Osteoblast (primary cell): ENCODE measurements around the gene RPS6KA2. TPM values are rescaled to one million over a fixed set of nuclear protein-coding genes. Genes with fewer than 3 reads are reported as not detected.
"Not testable (repeated sequence)": the region's sequence is repeated elsewhere in the genome, so short reads cannot be mapped to it uniquely, and the experiment has no call there.

Experiments
- DNase-seq: peaks from one replicate; pipeline ENCODE4 v3.0.0; 2011; ENCODE audit warnings: low spot score, mixed read lengths; ENCODE audit not compliant: insufficient read length; ENCODE audit errors: missing footprints
- H2AFZ ChIP-seq: 2 replicates; pipeline ENCODE4 v1.6.0; 2011; ENCODE audit warnings: mild to moderate bottlenecking, low read length
- H3K27ac ChIP-seq: 2 replicates; pipeline ENCODE4 v1.5.1; 2011; ENCODE audit warnings: mild to moderate bottlenecking, low read depth, low read length, moderate library complexity
- H3K27me3 ChIP-seq: 2 replicates; pipeline ENCODE4 v1.6.0; 2012; ENCODE audit warnings: mild to moderate bottlenecking, control low read depth, inconsistent platforms, low read length, moderate library complexity; ENCODE audit not compliant: insufficient read depth
- H3K36me3 ChIP-seq: 2 replicates; pipeline ENCODE4 v1.5.1; 2011; ENCODE audit warnings: mild to moderate bottlenecking, low read length, control low read depth, moderate library complexity; ENCODE audit not compliant: insufficient read depth
- H3K4me1 ChIP-seq: 2 replicates; pipeline ENCODE4 v1.5.1; 2011; ENCODE audit warnings: mild to moderate bottlenecking, low read length, control low read depth, moderate library complexity; ENCODE audit not compliant: insufficient read depth
- H3K4me2 ChIP-seq: 2 replicates; pipeline ENCODE4 v1.6.0; 2011; ENCODE audit warnings: mild to moderate bottlenecking, low read length; ENCODE audit not compliant: insufficient read depth
- H3K4me3 ChIP-seq: fragments of 200-600 bp; sonication (generic); 3 replicates; pipeline ENCODE4 v1.5.1; 2012; ENCODE audit warnings: mild to moderate bottlenecking, low read length, inconsistent platforms; ENCODE audit not compliant: insufficient read depth
- H3K79me2 ChIP-seq: 2 replicates; pipeline ENCODE4 v1.6.0; 2012; ENCODE audit warnings: mild to moderate bottlenecking, low read length, control low read depth, inconsistent platforms; ENCODE audit not compliant: insufficient read depth
- H3K9me3 ChIP-seq: 2 replicates; pipeline ENCODE4 v1.5.1; 2011; ENCODE audit warnings: low read depth, low read length, control low read depth
- H4K20me1 ChIP-seq: 2 replicates; pipeline ENCODE4 v1.6.0; 2012; ENCODE audit warnings: mild to moderate bottlenecking, low read length, control low read depth; ENCODE audit not compliant: insufficient read depth
- CTCF ChIP-seq: IDR thresholded peaks from 2 replicates; pipeline ENCODE4 v1.5.1; 2011; ENCODE audit warnings: mild to moderate bottlenecking, low read depth, low read length, moderate library complexity; ENCODE audit errors: extremely low read depth
- total RNA-seq: library from RNA; depleted of rRNA; stranded (reverse); fragments of >200 nt; gene quantifications from 2 replicates; pipeline ENCODE4 v1.2.3, GENCODE V29; 2012

RPS6KA2 gene
- total RNA-seq, 1 donor, result 113 TPM

GRCh38 chr6:166539543-166539942, 87.5 kb downstream of the RPS6KA2 start:
- H4K20me1 ChIP-seq, result no peaks in the 10 kb centered on the region
- no peaks in the 10 kb centered on the region for H3K9me3 ChIP-seq
- H3K4me2 ChIP-seq, result no peak overlapping the region
- DNase-seq, result no peak
- H3K27me3 ChIP-seq, result no peaks in the 10 kb centered on the region
- no peak overlapping the region for H2AFZ ChIP-seq
- H3K4me1 ChIP-seq, result peaks cover 21% of the 10 kb centered on the region
- peaks cover 28% of the 10 kb centered on the region for H3K36me3 ChIP-seq
- TF ChIP-seq CTCF, result no peak
- H3K27ac ChIP-seq, result no peak overlapping the region
- no peak overlapping the region for H3K4me3 ChIP-seq
- peaks cover 17% of the 10 kb centered on the region for H3K79me2 ChIP-seq

GRCh38 chr6:166539011-166539385, 88.1 kb downstream of the RPS6KA2 start:
- peaks cover 31% of the 10 kb centered on the region for H3K36me3 ChIP-seq
- H3K27ac ChIP-seq, DNase-seq, H4K20me1 ChIP-seq, H3K27me3 ChIP-seq, H3K4me2 ChIP-seq, H3K4me3 ChIP-seq, H3K9me3 ChIP-seq, H2AFZ ChIP-seq: not testable (repeated sequence)
- H3K4me1 ChIP-seq, result peaks cover 21% of the 10 kb centered on the region
- H3K79me2 ChIP-seq, result peaks cover 17% of the 10 kb centered on the region

- Histone ChIP-seq H3K27me3 (no peaks in the 10 kb centered on the region), H3K4me2 (no peak overlapping the region), H3K79me2 (peaks cover 16% of the 10 kb centered on the region), H2AFZ (no peak overlapping the region), H3K9me3 (no peaks in the 10 kb centered on the region), H3K4me3 (no peak overlapping the region), H3K36me3 (peaks cover 31% of the 10 kb centered on the region), H4K20me1 (no peaks in the 10 kb centered on the region), H3K4me1 (peaks cover 21% of the 10 kb centered on the region), H3K27ac (no peak overlapping the region)
- no peak for TF ChIP-seq CTCF
- DNase-seq, result no peak
These were observed 88.6 kb downstream of the RPS6KA2 start for GRCh38 chr6:166538297-166539010.

GRCh38 chr6:166534658-166535406, 92.2 kb downstream of the RPS6KA2 start:
- Histone ChIP-seq H3K4me2 (no peak overlapping the region), H3K27ac (no peak overlapping the region), H3K4me1 (no peaks in the 10 kb centered on the region), H2AFZ (no peak overlapping the region), H3K79me2 (peaks cover 3% of the 10 kb centered on the region), H3K9me3 (no peaks in the 10 kb centered on the region), H3K36me3 (peaks cover 45% of the 10 kb centered on the region), H4K20me1 (no peaks in the 10 kb centered on the region), H3K4me3 (no peak overlapping the region), H3K27me3 (no peaks in the 10 kb centered on the region)
- TF ChIP-seq CTCF, result no peak
- no peak for DNase-seq
